ENCODE measurements around the gene UCMA. TPM values are rescaled to one million over a fixed set of nuclear protein-coding genes. Genes with fewer than 3 reads are reported as not detected.

UCMA gene
- total and polyA plus RNA-seq, 7 donors: 0.04 TPM; not detected in 6

- Histone ChIP-seq H3K36me3 (ENCODE audit: insufficient read depth in 1 of 2, low read depth in 1 of 2) (no peaks in the 10 kb centered on the region), H3K4me3 (no peak overlapping the region), H3K27me3 (ENCODE audit: insufficient read depth in 3 of 3, low read length in 2 of 3) (no peaks in the 10 kb centered on the region), H3K9me3 (no peaks in the 10 kb centered on the region), H3K27ac (no peak overlapping the region), H3K4me1 (no peaks in the 10 kb centered on the region)
- WGBS, 3 donors: 53 to 58% (median 56%) methylated on average over 9 of the region's 9 CpGs
- DNase-seq (no peak), ATAC-seq (no peak)
- TF ChIP-seq CTCF (IDR thresholded peaks at IDR 0.05): no peak
- intact Hi-C loops (cut with DNase I): no loop called here
These were observed 3.0 kb downstream of the UCMA start for GRCh38 chr10:13231190-13231589.

- Histone ChIP-seq H3K27ac (no peak overlapping the region), H3K4me1 (no peaks in the 10 kb centered on the region), H3K4me3 (no peak overlapping the region), H3K9me3 (no peaks in the 10 kb centered on the region), H3K27me3 (ENCODE audit: insufficient read depth in 3 of 3, low read length in 2 of 3) (no peaks in the 10 kb centered on the region), H3K36me3 (ENCODE audit: insufficient read depth in 1 of 2, low read depth in 1 of 2) (no peaks in the 10 kb centered on the region)
- intact Hi-C loops (cut with DNase I): no loop called here
- 88 to 91% (median 90%) methylated on average over 5 of the region's 5 CpGs for WGBS, 3 donors
- no peak for DNase-seq
- no peak for ATAC-seq
- no peak for TF ChIP-seq CTCF (IDR thresholded peaks at IDR 0.05)
These were observed 7.1 kb downstream of the UCMA start for GRCh38 chr10:13227031-13227430.

GRCh38 chr10:13225601-13226000, 8.6 kb downstream of the UCMA start:
- WGBS, 3 donors: 86 to 94% (median 92%) methylated on average over 8 of the region's 8 CpGs
- H3K4me1 ChIP-seq: peaks cover 2% of the 10 kb centered on the region
- no peak for ATAC-seq
- TF ChIP-seq CTCF (IDR thresholded peaks at IDR 0.05): no peak
- H3K9me3 ChIP-seq: no peaks in the 10 kb centered on the region
- no peaks in the 10 kb centered on the region for H3K36me3 ChIP-seq (ENCODE audit: insufficient read depth in 1 of 2, low read depth in 1 of 2)
- DNase-seq: no peak
- no peak overlapping the region for H3K27ac ChIP-seq
- intact Hi-C loops (cut with DNase I): no loop called here
- no peak overlapping the region for H3K4me3 ChIP-seq
- H3K27me3 ChIP-seq (ENCODE audit: insufficient read depth in 3 of 3, low read length in 2 of 3): no peaks in the 10 kb centered on the region

- ATAC-seq: no peak
- TF ChIP-seq CTCF (IDR thresholded peaks at IDR 0.05): no peak
- 84 to 95% (median 88%) methylated on average over 11 of the region's 11 CpGs for WGBS, 3 donors
These were observed 9.8 kb downstream of the UCMA start for GRCh38 chr10:13224210-13224995.

GRCh38 chr10:13223241-13223640, 10.9 kb downstream of the UCMA start:
- TF ChIP-seq CTCF (IDR thresholded peaks at IDR 0.05): no peak
- ATAC-seq: no peak

More at GRCh38 chr10:13224210-13224995, 9.8 kb downstream of the UCMA start:
- Histone ChIP-seq H3K9me3 (no peaks in the 10 kb centered on the region), H3K4me1 (peaks cover 10% of the 10 kb centered on the region), H3K27me3 (ENCODE audit: insufficient read depth in 3 of 3, low read length in 2 of 3) (no peaks in the 10 kb centered on the region), H3K4me3 (no peak overlapping the region), H3K36me3 (ENCODE audit: insufficient read depth in 1 of 2, low read depth in 1 of 2) (no peaks in the 10 kb centered on the region), H3K27ac (no peak overlapping the region)
- intact Hi-C loops (cut with DNase I): no loop called here
- no peak for DNase-seq

More at GRCh38 chr10:13223241-13223640, 10.9 kb downstream of the UCMA start:
- no peaks in the 10 kb centered on the region for H3K27me3 ChIP-seq (ENCODE audit: insufficient read depth in 3 of 3, low read length in 2 of 3)
- H3K4me3 ChIP-seq: no peak overlapping the region
- H3K9me3 ChIP-seq: no peaks in the 10 kb centered on the region
- H3K36me3 ChIP-seq (ENCODE audit: insufficient read depth in 1 of 2, low read depth in 1 of 2): no peaks in the 10 kb centered on the region
- H3K4me1 ChIP-seq: peaks cover 16% of the 10 kb centered on the region
- WGBS, 3 donors: 91 to 94% (median 94%) methylated on average over 9 of the region's 9 CpGs
- intact Hi-C loops (cut with DNase I): no loop called here
- H3K27ac ChIP-seq: no peak overlapping the region
- no peak for DNase-seq

Measured in psoas muscle (tissue), 8 donors.